H7 (cell line): Measurements from ENCODE around the gene GGT5. TPM values are rescaled to one million over a fixed set of nuclear protein-coding genes. Genes with fewer than 3 reads are reported as not detected.
"Not testable (repeated sequence)": the region's sequence is repeated elsewhere in the genome, so short reads cannot be mapped to it uniquely, and the experiment has no call there.

Experiments used
- DNase-seq: peaks from one replicate; pipeline ENCODE4 v3.0.0; 2012
- H3K27me3 ChIP-seq: 2 replicates; pipeline ENCODE4 v1.6.0; 2011; ENCODE audit warnings: mild to moderate bottlenecking, low read length; ENCODE audit not compliant: control insufficient read depth, insufficient read depth
- H3K36me3 ChIP-seq: replicated peaks from 2 replicates; pipeline ENCODE4 v1.5.1; 2011; ENCODE audit warnings: low read length; ENCODE audit not compliant: control insufficient read depth, insufficient read depth
- H3K4me3 ChIP-seq: 2 replicates; pipeline ENCODE4 v1.5.1; 2011; ENCODE audit warnings: low read depth, mild to moderate bottlenecking, control low read depth, low read length, moderate library complexity; ENCODE audit not compliant: insufficient read depth
- total RNA-seq: library from RNA; depleted of rRNA; stranded (reverse); fragments of >200 nt; shearing (Covaris generic); gene quantifications from 2 replicates; pipeline ENCODE4 v1.2.3, GENCODE V29; 2014; rRNA removed

The GGT5 gene, protein sequence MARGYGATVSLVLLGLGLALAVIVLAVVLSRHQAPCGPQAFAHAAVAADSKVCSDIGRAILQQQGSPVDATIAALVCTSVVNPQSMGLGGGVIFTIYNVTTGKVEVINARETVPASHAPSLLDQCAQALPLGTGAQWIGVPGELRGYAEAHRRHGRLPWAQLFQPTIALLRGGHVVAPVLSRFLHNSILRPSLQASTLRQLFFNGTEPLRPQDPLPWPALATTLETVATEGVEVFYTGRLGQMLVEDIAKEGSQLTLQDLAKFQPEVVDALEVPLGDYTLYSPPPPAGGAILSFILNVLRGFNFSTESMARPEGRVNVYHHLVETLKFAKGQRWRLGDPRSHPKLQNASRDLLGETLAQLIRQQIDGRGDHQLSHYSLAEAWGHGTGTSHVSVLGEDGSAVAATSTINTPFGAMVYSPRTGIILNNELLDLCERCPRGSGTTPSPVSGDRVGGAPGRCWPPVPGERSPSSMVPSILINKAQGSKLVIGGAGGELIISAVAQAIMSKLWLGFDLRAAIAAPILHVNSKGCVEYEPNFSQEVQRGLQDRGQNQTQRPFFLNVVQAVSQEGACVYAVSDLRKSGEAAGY
- total RNA-seq = 0.63 TPM in 1 of 2 replicates, not detected in the other

DNA sequence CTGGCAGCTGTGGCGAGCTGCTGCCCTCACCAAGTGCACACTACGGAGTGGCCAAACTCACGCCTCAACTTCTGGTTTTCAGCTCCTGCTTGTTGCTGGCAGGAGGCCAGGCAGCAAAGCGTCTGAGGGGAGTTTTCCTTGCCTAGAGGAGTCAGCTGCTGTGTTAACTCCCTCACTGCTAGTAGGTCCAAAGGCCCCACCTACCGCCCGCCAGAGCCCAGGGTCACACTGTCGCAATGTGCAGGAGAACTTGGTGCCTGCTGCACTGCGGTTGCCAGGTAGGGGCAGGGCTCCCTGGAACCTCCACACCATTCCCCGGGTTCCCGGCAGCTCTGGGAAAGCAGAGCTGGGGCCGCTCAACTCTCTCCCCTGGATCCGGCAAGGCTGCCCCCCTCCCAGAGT is at the start of gene GGT5:
Gene GGT5, minus strand, starts transcription at position 53 of the 402 bp plus-strand sequence. CDS start 357 bp downstream, outside the sequence.
- H3K4me3 ChIP-seq, H3K27me3 ChIP-seq, DNase-seq, H3K36me3 ChIP-seq: not testable (repeated sequence)

DNA sequence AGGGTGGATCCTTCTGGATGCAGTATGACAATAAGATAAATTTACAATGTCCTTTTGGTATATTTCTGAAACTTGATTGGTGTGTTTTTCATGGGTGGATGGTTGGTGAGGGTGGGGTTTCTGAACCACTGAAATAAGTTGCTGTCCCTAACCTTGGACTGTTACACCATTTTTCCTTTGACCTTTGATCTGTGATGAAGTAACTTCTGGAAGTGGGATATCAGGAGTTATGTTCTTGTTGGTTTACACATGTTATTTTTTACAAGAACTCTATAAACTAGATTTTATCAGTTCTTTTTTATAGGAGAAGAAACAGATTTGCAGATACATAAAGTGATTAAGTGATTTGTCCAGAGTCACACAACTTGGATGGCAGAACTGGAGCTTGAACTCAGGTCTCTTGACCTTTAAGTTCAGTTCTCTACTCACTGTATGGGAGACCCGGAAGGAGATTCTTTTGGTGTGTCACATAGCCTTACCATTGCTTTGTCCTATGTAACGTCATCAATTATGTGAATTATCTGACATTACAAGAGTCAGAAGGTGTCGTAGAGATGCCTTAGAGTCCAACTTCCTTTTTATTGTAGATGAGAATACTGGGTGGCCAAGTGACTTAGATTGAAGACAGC is 47.4 kb upstream of the GGT5 start:
- not testable (repeated sequence) for H3K4me3 ChIP-seq, DNase-seq, H3K27me3 ChIP-seq, H3K36me3 ChIP-seq

GRCh38 chr22:24291515-24292201 is 46.8 kb upstream of the GGT5 start:
- Histone ChIP-seq H3K27me3 (no peaks in the 10 kb centered on the region), H3K4me3 (no peak overlapping the region), H3K36me3 (no peaks in the 10 kb centered on the region; the same call in 1 of the 2 replicates)
- no peak for DNase-seq

DNA sequence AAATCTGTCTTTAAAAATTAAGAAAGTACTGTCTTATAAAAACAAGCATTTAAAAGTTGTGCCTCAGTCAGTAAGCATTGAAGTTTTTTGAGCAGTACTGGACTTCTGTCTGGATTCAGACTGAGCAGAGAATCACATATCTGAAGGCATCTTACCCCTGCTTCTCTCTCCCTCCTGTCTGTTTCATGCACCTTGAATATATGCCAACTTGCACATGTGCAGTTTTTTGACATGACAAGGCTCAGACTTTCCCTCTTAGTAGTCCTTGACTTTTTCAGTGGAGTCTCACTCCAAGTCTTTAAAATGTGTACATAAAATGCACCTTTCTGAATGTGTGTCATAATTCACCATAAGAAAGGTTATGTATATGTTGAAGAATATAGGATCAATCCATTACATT is 45.6 kb upstream of the GGT5 start:
- no peak overlapping the region for H3K4me3 ChIP-seq
- DNase-seq = no peak
- H3K27me3 ChIP-seq = no peaks in the 10 kb centered on the region
- no peaks in the 10 kb centered on the region; the same call in 1 of the 2 replicates for H3K36me3 ChIP-seq

- Histone ChIP-seq H3K36me3 (no peaks in the 10 kb centered on the region; the same call in 1 of the 2 replicates), H3K27me3 (no peaks in the 10 kb centered on the region), H3K4me3 (no peak overlapping the region)
- peak; percentile 9 for DNase-seq
Observed at GRCh38 chr22:24289741-24290163, 44.9 kb upstream of the GGT5 start.

GRCh38 chr22:24289114-24289513 is 44.2 kb upstream of the GGT5 start:
- H3K4me3 ChIP-seq = no peak overlapping the region
- DNase-seq = no peak

GRCh38 chr22:24287801-24288200 is 42.9 kb upstream of the GGT5 start:
- H3K27me3 ChIP-seq, H3K4me3 ChIP-seq, DNase-seq, H3K36me3 ChIP-seq: not testable (repeated sequence)

More at GRCh38 chr22:24289114-24289513, 44.2 kb upstream of the GGT5 start:
- no peaks in the 10 kb centered on the region; the same call in 1 of the 2 replicates for H3K36me3 ChIP-seq
- no peaks in the 10 kb centered on the region for H3K27me3 ChIP-seq

DNA sequence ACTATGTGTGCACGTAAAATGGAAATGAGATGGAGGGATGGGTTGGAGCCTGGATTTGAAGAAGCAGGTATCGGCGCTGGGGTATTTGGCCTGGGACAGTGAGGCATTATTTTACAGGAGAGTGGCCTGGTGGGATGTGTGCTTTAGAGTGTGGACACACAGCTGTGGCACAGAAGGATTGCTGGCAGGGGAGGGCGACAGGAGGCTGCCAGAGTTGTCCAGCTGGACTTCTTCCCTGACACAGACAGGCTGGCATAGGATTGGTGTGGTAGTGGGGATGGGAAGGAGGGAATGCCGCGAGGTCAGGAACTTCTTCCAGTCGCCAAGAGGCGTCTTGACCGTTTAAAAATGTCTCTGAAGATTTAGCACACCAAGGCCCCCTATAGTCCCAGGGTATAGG is 42.3 kb upstream of the GGT5 start:
- DNase-seq, H3K36me3 ChIP-seq, H3K27me3 ChIP-seq, H3K4me3 ChIP-seq: not testable (repeated sequence)

GRCh38 chr22:24285245-24285644 is 40.4 kb upstream of the GGT5 start:
- DNase-seq = no peak
- Histone ChIP-seq H3K36me3 (no peaks in the 10 kb centered on the region; the same call in 1 of the 2 replicates), H3K27me3 (no peaks in the 10 kb centered on the region), H3K4me3 (no peak overlapping the region)

DNA sequence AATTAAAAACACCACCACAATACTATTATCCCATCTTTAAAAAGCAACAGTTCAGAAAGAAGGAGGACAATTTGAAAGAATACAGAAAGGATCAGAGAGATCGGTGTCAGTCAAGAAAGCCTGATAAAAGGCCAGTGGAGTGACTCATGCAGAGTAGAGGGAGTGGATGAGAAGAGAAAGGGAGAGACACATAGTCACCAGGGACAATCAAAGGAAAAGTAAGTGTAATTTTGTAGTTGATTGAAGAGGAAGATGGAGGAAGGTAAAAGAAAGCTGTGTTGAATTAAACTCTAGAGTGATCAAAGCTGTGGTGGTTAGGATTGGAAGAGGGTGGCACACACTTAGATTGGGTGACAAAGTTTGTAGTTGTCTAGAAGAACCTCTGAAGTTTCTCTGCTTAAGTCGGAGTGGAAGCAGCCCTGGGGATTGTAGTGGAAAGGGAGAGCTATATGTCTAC is 39.9 kb upstream of the GGT5 start:
- no peak for DNase-seq
- Histone ChIP-seq H3K4me3 (no peak overlapping the region), H3K27me3 (no peaks in the 10 kb centered on the region), H3K36me3 (no peaks in the 10 kb centered on the region; the same call in 1 of the 2 replicates)

GRCh38 chr22:24282401-24282800 is 37.5 kb upstream of the GGT5 start:
- H3K27me3 ChIP-seq = no peaks in the 10 kb centered on the region
- no peak for DNase-seq
- H3K36me3 ChIP-seq = no peaks in the 10 kb centered on the region; the same call in 1 of the 2 replicates
- H3K4me3 ChIP-seq = no peak overlapping the region

DNA sequence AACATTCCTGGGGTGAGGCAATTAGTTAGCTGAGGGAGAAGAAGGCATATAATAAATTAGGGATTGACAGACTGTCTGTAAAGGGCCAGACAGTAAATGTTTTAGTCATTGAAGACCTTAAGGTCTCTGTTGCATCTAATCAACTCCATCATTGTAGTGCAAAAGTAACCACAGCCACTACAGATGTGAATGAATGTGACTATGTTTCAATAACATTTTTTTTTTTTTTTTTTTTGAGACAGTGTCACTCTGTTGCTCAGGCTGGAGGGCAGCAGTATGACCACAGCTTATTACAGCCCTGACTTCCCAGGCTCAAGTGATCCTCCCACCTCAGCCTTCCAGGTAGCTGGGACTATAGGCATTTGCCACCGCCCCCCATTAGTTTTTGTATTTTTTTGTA is 35.5 kb upstream of the GGT5 start:
- not testable (repeated sequence) for H3K36me3 ChIP-seq, DNase-seq, H3K4me3 ChIP-seq, H3K27me3 ChIP-seq

GRCh38 chr22:24274696-24275405 is 30.0 kb upstream of the GGT5 start:
- not testable (repeated sequence) for H3K36me3 ChIP-seq, H3K27me3 ChIP-seq, DNase-seq, H3K4me3 ChIP-seq

GRCh38 chr22:24273906-24274305 is 29.0 kb upstream of the GGT5 start:
- peak; percentile 14 for DNase-seq
- not testable (repeated sequence) for H3K4me3 ChIP-seq, H3K36me3 ChIP-seq, H3K27me3 ChIP-seq
